M059J (cell line): Measurements from ENCODE around the gene CRABP1. TPM values are rescaled to one million over a fixed set of nuclear protein-coding genes. Genes with fewer than 3 reads are reported as not detected.
"Not testable (repeated sequence)": the region's sequence is repeated elsewhere in the genome, so short reads cannot be mapped to it uniquely, and the experiment has no call there.

ENCODE experiments used
- DNase-seq: peaks from one replicate; pipeline ENCODE4 v3.0.0-alpha.2; 2012; ENCODE audit warnings: low read depth
- total RNA-seq: library from RNA; depleted of rRNA; stranded (reverse); fragments of >200 nt; shearing (Covaris generic); gene quantifications from 2 replicates; pipeline ENCODE4 v1.2.3, GENCODE V29; 2014

CRABP1 gene
- total RNA-seq, 1 experiment from 2014 or later: not detected

DNA sequence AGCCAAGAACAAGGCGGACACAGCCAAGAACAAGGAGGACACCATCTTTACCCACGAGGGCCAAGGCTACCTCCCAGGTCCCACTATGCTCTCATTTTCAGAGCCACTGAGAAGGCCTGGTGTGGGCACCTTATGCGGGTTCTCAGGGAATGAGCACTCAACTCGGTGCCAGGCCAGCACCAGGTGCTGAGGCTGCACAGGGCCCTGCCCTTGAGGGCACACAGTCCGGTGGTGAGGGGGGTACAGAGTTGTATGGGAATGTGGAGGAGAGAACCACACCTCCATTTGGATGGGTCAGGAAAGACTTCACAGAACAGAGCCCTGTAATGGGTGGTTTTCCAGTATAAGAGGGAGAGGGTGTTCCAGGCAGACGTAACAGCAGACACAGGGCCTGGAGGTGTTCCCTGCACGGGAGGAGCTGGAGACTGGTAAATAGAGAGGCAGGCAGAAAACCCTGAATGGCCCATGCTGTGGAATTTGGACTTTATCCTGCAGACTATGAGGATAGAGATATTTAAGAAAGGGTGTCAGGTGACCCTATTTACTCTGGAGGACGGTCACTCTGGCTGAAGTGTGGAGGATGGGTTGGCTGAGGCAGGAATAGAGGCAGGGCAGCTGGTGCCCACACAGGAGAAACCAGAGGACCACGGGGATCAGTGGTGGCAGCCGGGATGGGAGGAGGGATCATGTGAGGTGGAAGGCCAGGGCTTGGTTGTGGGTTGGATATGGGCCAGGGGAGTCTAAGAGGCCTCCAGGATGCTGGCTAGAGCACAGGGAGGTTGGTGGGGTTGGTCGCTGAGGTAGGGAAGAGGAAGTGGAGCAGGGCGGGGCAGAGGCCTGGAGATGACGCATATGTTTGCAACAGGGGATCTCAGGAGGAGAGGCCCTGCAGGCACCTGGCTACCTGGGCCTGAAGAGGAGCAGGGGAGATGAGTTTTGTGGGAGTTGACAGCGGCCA, 34.6 kb downstream of the CRABP1 start:
- peak; percentile 70 for DNase-seq

DNA sequence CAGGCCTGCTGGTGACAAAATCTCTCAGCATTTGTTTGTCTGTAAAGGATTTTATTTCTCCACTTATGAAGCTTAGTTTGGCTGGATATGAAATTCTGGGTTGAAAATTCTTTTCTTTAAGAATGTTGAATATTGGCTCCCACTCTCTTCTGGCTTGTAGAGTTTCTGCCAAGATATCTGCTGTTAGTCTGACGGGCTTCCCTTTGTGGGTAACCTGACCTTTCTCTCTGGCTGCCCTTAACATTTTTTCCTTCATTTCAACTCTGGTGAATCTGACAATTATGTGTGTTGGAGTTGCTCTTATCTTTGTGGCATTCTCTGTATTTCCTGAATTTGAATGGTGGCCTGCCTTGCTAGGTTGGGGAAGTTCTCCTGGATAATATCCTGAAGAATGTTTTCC, 40.0 kb downstream of the CRABP1 start:
- DNase-seq: not testable (repeated sequence)

DNA sequence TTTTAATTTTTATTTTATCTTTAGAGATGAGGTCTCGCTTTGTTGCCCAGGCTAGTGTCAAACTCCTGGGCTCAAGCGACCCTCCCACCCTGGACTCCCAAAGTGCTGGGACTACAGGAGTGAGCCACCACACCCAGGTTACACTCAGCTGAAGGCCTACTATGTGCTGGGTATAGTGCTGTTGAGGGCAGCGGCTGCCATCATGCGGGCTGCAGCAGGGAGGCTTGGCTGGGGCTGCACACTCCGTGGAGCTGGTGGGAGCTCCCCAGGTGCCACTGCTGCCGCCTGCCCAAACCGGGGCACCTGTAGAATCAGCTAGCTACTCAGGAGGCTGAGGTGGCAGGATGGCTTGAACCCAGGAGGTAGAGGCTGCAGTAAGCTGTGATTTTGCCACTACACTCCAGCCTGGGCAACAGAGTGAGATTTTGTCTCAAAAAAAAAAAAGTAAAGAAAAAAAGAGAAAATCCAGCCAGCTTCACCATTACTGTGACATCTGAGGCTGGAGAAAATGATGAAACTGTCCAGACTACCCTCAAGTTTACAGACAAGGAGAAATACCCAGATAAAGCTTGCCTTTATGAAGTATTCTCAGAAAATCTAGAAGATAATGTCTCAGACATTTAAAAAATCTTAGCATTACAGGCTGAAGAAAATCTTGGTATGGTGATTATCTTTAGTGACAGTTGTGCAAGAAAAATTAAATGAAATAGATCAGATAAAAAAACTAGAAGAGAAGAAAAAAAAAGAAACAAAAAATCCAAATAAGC, 42.1 kb downstream of the CRABP1 start:
- no peak for DNase-seq

DNA sequence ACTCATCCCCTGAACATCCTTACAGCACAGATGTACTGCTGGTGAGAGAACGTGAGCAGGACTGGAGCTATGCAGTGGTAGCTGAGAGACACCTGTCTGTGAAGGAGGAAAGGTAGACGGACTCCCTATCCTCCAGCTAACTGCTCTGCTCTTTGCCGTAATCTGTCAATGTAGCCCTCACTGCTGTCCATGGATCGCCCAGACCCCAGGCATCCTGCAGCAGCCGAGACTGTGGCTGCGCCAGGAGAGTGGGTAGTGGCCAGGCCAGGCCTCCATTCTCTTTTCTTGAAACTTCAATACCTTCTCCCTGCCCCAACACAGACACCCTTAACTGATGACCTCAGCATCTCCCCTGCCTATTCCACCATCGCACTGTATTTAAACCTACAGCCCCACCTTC, 44.5 kb downstream of the CRABP1 start:
- DNase-seq: no peak

DNA sequence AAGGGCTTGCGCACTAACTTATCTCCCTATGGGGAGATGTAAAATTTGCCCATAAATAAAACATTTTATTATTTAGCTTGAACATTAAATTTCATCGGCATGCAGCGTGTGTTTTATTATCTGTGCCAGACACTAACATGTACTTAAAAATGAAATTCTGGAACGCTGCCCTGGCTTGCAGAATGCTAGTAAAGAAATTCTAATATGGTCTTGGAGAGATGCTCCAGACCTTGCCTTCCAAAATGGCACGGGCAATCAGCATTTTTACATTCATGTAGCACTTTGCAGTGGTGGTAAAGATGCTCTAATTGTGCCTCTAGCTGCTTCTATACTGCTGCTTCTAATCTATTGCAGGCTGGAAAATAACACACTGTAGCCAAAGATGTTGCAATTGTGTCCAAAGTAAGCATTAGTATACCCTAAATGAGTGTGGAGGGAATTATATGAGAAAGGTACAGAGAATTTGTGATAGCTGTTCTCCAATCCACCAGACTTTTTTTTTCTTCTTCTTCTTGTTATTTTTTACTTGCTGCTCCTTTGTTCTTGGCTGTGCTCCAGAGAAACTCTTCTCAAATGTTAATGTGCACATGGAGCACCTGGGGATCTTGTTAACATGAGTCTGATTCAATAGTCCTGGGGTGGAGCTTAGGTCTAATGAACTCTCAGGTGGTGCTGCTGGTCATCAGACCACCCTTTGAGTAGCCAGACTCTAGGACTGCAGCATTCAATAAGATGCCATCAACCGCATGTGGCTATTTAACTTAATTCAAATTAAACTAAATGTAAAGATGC, 47.3 kb downstream of the CRABP1 start:
- DNase-seq: no peak

DNA sequence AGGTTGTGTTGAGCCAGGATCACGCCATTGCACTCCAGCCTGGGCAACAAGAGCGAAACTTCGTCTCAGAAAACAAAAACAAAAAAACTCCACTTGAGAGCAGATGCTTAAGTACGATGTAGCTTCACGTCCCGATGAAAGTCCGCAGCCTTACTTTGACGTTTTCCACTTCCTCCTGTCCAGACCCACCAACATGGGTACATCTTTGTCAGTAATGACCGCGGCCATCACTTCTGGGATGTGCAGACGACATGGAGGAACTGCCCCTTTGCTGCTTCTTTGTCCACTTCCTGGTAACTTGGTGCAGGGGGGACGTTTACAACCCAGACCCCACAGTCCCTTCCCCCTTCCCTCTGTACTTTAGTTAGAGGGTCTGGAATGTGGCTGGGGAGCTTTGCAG, 48.7 kb downstream of the CRABP1 start:
- DNase-seq: no peak

DNA sequence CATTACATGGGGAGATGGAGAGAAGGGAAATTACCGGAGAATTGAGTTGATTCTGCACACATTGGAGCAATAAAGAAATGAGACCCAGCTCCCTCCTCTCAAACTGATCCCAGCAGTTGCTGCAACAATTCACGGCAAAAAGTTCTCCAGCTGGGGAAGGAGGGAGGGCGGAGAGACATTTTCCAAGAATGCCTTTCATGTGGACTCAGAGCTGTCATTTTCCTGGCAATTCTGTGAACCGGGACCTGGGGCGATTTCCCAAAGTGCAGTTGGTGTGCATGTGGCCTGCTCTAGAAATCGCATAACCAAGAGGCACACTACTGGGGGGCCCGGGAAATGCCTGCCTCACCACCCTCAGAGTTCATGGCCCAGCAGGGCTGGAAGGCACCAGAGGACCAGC, 49.2 kb downstream of the CRABP1 start:
- DNase-seq: no peak

DNA sequence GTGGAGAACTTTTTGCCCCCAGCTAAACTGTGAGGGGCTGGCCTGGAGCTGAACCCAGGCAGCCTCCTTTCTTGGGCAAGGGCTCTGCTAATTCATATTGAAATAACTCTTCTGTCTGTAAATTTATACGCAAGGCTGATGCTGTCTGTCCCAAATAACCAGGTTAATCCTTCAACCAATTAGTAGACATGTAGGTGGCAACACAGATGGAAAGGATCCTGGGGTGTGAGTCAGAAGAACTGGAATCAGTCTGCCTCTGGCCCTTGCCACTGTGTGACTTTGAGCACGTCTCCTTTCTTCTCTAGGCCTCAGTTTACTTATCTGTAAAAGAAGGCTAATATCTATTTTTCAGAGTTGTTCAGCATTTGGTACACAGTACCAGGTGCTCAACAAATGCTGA, 49.6 kb downstream of the CRABP1 start:
- DNase-seq: no peak

DNA sequence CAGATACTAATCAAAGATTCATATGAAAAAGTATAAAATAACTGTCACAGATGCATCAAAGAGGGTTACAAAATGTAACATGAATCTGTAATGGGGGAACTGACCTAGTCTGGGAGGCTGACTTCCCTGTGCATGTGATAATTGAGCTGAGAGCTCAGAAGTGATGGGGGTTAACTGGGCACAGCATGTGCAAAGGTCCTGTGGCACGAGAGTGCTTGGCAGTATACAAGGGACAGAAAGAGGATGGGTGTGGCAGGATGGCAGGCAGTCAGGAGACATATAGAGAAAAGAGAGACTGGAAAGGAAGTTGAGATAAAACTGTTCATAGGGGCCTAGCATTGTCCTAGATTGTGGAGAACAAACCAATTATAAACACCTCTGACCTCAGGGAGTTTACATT, 50.1 kb downstream of the CRABP1 start:
- DNase-seq: no peak

DNA sequence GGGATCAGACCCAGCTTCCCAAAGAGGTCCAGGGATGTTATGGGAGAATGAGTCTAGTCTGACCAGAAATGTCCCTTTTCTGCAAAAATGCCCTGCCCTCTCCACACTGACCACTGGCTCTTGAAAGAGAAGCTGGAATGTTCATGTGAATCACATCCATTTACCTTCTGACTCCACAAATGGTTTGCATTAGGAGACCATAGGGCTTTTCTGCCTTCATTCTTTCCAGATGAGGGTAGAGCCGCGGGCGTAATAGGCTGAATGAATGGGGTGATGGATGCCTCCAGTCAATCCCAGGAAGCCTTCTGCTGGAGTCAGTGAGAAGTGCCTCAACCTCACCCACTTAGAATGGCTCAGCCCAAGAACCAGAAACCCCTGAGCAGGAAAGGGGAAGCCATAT, 50.7 kb downstream of the CRABP1 start:
- DNase-seq: peak; percentile 44

DNA sequence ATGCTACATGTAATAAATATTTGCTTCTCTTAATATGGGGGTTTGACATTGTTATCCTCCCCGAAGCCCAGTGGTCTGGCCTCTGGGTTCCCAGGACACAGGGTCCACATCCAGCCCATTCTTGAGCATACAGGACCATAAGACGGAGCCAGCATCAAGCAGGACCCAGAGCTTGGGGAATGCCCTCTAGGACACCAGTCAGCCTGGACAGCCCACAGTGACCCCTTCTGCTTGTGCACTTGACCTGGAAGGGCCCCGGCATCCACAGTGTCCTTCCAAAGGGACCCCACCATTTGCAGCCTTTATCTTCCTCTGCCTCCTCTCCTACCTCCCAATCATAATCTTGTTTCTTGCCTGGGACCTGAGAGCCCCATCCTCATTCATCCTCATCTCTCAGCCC, 51.6 kb downstream of the CRABP1 start:
- DNase-seq: no peak

DNA sequence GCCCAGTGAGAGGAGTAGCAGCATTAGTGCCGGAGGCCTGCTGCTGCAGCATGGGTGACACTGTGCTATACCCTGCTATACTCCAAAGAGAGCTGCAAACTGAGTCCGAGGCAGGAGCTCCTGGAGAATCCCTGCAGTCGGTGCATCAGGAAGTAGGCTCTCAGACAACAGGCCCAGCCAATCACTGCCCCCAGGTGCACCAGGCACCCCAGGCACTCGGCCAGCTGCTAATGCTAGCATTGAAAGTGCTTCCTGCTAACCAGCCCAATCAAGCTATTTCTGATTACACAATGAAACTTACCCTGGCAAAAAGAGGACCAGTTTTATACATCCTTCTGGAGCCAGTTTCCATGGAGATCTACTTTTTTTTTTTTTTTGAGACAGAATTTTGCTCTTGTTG, 52.3 kb downstream of the CRABP1 start:
- DNase-seq: no peak

DNA sequence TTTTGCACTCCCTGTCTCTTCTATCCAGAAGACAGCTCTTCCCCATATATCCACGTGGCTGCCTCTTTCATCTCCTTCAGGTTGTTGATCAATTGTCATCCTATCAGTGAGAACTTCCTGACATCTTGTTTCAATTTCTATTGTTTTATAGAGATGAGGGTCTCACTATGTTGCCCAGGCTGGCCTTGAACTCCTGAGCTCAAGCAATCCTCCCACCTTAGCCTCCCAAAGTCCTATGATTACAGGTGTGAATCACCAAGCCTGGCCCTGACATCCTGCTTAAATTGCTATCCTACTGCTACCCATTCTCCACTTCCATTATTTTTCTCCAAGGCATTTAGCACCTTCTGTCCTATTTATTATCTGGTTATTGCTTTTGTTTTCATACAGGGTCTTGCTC, 53.0 kb downstream of the CRABP1 start:
- DNase-seq: no peak

DNA sequence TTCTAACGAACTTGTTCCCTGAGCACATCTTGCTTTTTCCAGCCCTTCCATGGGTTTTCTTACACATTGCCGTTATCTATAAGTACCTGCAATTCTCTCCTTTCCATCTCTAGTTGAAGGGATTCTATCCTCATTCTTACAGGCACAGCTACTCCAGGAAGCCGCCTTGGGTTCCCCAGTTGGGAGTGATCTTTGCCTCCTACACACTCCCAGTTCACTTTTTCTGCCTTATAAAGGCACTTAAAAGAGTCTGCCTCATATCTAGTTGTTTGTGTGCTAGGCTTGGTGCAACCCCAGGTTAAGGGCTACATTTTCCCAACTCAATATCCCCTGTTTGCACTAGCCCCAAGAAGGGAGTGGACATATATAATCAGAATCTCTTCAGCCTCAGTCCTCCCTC, 53.9 kb downstream of the CRABP1 start:
- DNase-seq: no peak

DNA sequence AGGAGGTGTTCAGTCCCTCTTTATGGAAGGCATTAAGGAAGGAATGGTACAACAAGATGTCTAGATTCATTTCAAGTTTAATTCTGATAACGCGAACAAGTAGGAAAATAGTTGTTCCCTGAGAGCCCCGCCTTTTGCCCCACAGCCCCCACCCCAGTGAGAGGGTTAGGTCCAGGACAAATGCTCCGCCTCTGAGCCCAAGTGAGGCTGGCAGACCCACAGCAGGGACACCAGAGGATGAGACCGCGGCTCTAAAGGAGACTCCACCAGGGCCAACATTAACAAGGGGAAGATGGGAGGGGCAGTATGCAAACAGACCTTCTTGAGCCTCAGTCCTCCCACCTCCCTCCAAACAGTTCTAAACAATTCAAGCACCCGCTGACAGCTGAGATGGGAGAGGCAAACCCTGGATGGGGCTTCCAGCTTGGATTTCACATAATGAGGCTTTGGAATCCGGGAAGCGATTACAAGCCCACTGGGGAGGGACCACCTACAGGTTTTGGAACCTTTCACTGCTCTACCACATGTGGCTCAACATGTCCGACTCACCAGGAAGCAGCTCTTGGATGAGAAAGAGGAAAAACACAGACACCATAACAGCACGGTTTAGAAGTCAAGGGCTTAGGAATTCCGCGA, 54.9 kb downstream of the CRABP1 start:
- no peak for DNase-seq

DNA sequence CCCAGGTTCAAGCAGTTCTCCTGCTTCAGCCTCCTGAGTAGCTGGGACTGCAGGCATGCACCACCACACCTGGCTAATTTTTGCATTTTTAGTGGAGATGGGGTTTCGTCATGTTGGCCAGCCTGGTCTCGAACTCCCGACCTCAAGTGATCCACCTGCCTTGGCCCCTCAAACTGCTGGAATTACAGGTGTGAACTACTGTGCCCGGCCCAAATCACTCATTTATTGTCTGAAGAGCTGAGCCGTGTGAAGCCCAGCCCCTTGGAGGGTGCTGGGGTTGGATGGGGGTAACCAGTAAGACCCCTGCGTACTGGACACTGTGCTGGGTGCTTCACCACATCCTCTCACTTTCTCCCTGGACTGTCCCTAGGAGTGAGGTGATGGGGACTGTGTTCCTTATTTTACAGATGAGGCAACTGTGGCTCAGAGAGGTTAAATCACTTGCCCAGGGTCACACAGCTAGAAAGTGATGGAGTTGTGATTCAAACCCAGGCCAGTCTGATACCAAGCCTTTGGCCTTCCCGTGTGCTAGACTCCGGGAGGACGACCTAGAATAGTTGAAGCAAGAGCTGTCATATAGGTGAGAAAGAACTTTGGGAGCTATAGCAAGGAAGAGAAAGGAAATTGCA, 56.1 kb downstream of the CRABP1 start:
- DNase-seq: no peak

DNA sequence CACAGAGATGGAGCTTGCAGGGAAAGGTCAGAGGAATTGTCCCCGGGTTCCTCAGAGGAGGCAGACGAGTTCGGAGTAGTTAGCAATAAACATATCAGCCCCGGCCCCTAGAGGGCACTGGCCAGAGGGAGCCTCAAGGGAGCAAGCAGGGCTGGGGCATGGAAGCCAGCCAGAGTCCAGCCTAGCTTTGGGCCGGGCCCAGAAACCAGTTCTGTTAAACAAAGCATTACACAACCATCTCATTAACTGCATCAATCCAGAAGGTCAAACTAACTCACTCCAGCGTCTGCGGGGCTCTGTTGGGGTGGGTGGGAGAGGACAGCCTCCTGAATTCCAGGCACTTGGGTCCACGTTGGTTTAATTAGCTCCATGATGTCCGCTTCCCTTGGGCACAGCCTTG, 56.8 kb downstream of the CRABP1 start:
- no peak for DNase-seq

DNA sequence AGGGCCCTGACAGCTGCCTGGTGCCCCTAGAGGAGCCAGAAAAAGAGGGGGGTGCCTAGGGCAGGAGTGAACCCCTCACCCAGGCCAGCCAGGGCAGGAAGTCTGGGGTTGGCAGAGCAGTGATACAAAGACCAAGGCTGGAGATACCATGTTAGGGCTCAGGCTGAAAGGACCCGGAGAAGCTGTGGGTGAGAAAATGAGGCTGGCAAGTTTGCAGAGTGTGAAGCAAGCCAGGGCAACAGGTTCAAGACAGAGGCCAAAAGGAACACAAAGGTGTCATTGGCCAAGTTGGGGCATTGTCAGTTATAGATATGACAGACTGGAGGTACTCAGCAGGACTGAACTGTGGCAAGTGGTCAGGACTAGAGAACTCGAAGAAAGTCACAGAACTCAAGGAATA, 57.2 kb downstream of the CRABP1 start:
- no peak for DNase-seq
